NCI-H1694 (cell line): ENCODE measurements around the gene OR2S2.
"Not testable (repeated sequence)": the region's sequence is repeated elsewhere in the genome, so short reads cannot be mapped to it uniquely, and the experiment has no call there.

ENCODE experiments used
- DNase-seq: peaks from one replicate; lab custom pipeline; 2025; lab: John Stamatoyannopoulos, UW

OR2S2 gene

DNA sequence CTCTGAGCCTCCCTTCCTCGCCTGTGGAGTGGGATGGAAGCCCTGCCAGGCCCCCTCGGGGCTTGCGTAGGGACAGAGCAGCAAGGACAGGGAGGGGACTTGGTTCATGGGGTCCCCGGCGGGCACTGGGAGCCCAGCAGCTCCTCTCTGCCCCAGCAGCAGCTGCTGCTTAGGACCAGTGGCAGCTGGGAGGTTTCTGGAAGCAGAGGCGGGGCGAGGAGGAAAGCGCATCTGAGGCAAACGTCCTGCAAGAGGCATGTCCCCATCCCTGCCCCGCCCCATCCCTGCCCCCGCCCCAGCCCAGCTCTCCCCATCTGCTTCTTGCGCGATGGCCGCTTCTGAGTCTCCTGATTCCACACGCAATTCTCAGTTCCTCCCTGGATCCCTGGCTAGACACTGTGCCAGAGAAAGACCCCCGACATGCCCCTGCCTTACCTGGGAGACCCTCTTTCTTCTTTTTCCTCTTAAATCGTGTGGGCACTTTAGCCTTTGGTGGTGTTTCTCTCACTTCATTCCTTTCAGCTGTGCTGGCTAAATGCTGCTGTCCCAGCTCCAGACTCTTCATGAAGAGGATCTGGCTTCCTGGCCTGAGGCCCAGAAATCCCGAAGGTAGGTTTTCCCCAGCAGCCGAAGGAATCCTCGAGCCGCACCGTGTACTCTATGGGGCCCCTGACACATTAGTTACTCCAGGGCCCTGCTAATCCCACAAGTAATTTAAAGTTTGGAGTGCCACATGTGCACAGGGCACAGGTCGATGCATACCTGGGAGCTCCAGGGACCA, 4.4 kb upstream of the OR2S2 start:
- DNase-seq, result no peak

DNA sequence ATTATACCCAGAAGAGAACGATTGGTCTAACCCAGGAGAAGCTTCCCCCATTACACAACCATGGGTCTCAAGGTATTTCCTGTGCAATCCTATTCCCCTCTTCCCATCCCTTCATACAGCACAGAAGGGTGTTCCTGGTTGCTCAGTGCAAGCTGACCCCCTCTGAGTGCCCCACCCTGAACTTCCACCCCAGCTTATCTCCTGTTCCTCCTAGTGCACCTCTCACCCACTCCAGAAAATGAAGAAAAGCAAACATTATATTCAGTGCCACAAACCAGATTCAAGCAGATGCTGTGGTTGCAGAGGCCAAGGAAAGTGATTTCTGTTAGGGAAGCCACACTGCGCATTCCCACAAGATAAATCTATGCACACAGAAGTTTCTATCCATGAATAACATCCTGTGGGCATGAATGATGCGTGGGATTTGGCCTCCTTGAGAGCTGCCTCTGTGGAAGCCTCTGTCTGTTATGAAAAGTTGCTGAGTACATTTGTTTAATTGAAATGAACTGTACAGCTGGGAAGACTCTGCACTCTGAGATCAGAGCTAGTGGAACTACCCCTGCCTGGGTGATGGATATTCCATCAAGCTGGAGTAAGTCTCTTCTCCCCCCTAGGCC, 2.2 kb upstream of the OR2S2 start:
- no peak for DNase-seq

DNA sequence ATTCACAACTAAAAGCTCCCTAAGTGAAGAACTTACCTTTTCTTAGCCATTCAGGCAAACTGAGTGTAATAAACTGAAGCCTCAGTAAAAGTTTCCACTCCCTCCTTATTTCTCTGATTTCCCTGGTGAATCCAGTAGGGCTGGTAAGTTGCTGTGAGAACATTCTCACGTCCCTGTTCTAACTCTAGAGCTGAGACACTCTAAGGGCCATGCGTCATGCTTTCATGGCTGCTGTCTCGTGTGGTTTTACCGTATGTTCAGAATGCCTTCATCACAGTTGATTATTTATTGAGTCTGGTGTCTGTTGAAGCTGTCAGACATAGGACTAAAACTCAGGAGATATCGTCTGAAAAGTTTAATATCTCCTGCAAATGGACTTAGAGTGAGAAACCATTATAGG, 1.3 kb downstream of the OR2S2 start:
- DNase-seq, result no peak

DNA sequence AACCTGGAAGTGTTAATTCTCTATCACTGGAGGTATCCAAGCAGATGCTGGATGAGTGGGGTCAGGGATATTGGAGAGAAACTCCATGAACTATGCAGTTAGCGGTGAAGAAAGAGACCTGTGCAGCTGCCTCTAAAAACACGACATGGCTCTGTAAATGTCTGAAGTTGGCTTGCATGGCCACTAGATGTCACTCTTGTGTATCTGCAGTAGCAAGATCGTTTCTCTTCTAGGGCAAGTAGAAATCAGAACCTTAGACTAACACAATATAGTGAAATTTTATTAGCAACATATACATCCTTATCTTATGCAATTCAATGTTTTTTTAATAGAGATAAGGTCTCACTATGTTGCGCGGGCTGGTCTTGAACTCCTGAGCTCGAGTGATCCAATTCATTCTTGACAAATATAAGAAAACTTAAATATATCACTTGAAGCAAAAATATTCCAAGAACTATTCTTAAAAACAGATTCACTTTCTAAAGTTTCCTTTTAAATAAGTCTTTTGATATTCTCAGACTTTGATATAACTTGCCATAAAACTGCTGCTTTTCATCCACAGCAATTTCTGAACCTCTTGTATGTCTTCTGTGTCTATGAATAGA, 2.9 kb downstream of the OR2S2 start:
- DNase-seq, result peak; percentile 87

DNA sequence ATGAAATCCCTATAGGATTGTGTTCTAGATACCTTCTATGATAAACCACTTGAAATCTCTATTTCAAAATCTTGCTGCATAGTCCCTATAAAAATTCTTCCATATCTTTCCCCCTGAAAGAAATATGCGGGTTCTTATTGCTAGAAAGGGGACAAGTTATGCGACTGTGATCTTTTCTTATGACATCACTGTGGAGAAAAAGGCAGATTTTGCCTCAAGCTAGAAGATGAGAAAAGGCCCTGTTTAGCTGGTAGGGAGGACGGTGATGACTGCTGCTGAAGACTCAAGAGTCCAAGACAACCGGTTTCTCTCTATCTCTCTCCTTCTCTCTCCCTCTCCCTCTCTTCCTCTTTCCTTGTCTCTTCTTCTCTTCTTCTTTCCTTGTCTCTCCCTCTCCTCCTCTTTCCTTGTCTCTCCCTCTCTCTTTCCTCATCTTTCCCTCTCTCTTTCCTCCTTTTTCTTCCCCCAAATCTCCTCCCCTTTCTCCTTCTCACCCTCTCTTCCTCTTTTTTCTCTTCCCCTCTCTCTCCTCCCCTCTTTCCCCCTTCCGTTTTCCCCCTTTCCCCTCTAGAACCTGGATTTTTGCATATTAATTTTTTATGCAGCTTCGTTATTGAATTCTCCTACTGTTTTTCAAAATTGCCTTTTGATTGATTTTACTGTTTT, 5.3 kb downstream of the OR2S2 start:
- DNase-seq, result no peak

DNA sequence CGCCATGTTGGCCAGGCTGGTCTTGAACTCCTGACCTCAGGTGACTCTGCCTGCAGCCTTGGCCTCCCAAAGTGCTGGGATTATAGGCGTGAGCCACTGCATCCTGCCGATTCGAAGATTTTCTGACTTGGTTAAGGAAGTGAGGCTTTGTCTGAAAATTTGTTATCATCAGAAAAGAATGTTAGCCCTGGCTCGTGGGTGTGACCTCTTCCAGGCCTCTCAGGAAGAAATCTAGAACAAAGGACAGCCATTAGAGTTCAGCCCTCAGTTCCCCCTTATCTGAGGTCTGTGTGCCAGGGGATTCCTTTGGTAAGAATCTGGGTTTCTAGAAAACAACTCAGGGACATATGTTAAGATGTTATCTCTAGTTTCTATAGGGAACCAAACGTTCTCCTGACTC, 6.2 kb downstream of the OR2S2 start:
- DNase-seq, result no peak

DNA sequence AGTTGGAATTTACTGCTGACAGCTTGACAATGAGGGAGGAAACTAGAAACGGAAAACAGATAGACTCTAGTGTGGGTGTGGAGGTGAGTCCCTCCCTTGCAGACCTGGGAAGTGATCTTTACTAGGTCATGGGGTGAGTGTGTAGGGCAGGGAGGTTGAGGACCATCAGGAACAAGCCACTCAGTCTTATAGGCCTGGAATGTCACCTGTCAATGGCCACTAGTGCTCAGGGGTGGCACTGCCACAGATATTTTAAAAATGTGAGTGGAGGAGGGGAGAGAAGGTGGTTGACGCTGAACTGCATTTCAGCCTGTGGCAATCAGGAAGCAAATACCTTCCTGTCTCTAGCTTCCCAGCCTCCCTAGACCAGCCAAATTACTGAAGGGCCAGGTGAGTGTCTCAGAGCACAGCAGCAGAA, 9.0 kb downstream of the OR2S2 start:
- DNase-seq, result no peak

DNA sequence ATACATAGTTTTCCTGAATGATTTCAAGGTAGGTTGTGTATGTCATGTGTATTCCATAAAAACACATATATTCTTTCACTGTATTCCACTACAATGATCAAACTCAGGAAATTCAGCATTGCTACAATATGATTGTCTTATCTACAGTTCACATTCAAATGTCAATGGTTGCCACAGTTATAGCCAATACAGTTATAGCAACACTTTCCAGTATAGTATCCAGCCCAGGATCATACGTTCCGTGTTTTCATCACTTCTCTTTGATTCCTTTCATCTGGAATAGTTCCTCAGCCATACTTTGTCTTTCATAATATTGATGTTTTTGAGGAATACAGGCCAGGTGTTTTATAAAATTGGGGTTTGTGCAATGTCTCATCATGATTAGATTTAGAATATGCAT, 9.5 kb downstream of the OR2S2 start:
- DNase-seq, result no peak

DNA sequence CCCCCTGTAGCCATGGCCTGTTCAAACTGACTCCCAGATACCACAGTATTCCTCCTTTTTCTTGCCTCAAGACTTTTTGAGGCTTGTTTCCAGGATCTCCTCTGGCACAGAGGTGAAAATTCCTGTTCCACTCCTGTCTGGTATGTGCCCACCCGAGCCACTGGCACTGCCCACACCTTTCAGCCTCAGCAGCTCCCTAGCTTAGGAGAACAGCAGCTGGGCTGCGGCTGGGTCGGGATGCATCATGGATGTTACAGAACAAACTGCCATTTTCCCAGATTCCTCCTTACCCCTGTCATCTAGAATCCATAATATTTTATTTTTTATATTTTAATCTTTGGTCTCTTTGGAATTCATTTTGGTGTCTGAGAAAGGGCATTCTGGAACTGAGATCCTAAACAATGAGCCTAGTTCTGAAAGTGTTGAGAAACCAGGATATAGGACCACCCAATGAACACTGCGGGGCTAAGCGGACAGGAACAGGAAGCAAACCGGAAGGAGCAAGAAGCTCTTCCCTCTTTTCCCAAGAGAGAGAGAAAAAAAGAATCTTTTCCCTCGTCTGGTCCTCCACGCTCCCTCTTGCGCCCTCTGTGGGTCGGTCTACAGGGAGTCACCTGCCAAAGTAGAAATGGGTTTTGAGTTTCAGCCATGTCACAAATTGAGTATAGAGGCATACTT, 12.5 kb downstream of the OR2S2 start:
- DNase-seq, result peak; percentile 91

DNA sequence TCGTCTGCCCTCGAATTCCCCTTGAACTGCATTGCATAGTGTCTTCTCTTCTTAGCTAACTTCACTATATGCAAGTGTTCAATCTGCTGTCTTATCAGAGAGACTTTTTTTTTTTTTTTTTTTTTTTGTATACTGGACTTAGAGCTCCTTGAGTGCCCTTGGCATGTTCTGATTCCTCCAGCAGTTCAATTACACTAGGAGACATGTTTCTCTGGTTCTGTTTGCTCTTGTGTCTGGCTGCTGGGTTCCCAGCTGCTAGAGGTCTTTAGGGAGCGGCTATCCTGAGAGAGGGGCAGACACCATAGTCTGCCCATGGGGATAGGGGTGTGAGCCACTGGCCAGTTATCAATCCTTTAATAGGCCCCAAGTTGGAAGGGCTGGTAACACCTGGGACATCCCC, 13.1 kb downstream of the OR2S2 start:
- no peak for DNase-seq

DNA sequence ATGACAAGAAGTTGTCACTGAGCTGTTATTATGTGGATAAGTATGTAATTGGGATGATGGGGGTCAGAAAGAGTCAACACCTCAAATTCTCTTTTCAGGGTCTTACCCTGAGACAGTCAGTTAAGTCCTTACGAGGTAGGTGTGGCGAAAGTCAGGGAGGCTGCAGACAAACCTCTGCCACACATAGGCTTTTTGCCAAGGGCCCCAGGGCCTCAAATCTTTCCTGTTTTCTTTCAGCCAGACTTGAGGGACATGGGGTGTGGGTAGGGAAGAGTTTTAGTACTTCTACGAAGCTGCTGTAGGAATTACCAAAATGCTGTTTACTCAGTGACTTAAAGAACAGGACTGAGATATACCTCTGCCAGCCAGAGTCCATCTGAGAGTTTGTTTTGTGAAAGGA, 13.8 kb downstream of the OR2S2 start:
- DNase-seq, result no peak

DNA sequence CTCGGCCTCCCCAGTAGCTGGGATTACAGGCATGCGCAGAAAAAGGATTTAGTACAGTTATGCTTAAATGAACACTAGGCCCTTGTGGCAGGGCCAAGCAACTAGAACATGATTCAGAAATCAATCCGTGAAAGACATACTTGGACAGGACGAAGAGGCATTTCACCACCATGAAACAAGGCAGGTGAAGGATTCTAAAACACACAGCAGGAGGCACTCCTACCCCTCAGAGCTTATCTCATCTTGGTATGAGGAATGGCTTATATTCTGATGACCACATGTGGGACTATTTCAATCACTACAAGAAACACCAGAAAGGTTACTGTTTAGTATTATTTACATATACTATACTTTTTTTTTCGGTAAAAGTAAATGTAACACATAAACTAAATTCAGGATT, 15.7 kb downstream of the OR2S2 start:
- DNase-seq, result no peak

DNA sequence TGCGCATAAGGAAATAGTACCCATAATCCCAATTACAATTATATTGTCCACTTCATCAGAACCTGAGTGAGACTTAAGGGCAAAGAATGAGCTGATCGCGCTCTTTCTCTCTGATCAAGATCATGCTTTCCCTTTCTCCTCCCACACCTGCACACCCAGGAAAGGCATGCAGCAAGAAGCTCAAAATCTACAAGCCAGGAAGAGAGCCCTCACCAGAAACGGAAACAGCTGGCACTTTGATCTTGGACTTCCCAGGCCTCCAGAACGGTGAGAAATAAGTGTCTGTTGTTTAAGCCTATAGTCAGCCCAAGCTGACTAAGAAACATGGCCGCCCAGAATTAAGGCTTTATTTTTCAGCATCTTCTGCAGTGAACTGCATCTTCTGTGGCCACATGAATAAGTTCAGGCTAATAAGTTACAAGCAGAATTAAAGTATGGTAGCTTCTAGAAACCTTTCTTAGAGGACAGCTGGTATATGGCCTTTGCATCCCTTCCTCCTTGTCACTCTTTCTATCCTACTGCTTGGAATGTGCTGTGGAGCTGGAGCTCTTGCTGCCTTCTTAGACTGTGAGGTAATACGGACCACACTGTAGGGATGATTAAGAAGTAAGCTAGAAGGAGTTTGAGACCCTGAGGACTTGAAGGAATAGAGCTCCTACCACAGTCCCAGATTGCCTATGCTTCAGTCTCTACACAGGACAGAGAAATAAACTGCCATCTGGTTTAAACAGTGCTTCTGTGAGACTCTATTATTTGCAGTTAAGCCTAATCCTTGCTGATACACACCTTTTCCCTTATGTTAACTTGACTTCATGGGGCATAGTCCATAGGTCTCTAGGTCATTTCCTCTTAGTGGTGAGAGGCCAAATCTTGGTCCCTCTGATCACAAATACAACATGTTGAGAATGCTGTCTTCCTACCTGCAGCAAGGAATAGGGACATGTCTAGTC, 17.2 kb downstream of the OR2S2 start:
- no peak for DNase-seq

DNA sequence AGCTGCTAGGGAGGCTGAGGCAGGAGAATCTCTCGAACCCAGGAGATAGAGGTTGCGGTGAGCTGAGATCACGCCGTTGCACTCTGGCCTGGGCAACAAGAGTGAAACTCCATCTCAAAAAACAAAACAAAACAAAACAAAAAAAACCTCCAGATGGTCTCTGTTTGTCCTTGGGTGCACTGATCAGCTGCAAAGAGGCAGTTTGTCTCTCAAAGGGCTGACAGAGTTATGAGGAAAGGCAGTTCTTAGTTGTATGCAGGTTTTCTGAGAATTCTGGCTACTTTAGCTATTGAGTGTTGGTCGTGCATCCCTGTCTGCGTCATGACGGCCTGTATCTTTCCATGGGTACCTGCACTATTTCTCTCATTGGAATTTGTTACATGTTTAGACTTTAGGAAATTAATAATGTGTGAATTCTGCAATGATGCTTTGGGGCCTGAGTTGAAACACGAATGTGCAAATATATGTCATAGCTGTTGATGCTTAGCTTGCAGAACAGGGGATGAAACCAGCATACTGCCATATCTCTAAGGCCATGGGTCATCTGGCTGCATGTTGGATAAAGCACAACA, 18.2 kb downstream of the OR2S2 start:
- DNase-seq, result no peak

DNA sequence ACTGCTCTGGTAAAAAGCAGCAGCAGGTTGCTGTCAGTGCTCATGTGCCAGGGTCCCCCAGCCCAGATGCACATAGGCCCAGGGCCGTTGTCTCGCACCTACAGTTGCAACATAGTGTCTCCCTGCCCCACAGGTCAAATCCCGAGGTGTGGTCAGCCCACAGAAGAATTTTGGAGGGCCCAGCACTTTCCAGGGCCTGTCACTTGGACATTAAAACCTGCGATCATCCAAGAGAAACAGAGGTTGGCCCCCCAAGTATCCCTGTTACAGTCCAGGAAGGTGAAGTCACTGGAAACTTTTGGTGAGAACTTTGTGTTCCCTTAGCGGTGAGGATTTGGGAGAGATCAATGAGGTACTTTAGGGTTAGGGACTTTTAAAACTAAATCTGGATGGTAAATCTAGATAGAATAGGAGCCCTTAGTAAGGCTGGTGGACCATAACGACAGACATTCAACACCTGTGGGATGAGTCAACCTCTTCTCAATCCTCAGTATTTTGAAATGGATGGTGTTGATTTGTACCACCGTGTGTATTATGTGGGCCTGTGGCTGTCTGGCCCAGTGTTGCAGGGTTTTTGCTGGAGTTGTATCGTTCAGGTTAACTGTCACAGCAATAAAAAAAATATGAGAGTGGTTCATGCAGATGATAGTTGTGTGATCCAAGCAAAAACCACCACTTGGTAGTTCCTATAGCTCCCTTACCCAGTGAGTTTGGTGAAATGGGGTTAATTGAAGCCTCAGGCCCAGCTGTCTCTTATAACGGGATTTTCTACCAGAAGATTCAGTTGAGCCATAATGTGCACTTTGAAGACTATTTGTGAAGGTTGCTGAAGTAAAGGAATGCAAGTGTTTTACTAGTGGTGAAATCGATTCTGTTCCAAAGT, 19.2 kb downstream of the OR2S2 start:
- no peak for DNase-seq

DNA sequence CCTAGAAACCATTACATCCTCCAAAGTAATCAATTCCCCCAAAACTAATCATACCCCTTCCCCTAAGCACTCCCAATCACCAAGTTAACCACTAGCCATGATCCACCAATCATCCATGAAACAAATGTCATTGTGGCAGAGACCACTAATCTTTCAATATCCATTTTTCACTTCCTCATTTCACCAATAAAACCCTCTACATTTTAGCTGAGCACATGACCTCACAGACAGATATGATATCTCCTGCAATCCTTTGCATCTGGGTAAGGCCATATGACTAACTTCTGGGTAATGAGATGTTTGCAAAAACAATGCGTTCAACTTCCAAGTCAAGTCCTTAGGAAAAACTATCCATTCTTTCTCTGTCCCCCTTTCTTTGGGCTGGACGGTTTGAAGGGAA, 20.7 kb downstream of the OR2S2 start:
- DNase-seq, result no peak

DNA sequence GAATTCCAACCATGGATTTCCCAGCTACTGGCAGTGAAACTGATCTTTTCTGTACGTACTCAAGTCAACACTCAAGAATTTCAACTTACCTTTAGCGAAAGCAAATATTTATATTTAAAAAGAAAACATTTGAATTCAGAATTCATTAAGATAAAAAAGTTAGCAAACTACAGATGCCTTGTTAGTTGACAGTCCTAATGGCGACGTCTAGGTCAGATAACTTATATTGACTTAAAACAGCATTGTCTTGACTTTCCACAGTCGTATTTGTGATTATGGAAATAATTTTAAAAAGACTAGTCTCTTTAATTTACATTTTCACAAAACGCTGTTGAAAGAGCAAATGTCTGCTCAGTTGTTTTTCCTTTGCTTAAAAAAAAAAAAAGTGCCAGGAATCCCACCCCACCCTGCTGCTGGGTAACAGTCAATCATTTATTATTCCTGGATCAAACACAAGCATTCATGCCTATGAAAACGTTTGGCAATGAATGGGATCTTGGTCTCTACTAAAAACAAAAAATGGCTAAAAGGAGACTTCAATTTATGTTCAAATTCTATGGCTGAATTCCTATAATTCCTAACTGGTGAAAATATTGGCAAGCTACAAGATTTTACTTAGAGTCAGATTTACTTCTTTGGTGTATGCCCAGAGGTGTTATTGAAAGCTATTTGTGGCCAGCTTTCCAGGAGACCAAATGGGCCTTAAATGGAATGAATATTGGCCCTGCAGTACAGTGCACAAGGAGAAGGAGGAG, 22.0 kb downstream of the OR2S2 start:
- no peak for DNase-seq

DNA sequence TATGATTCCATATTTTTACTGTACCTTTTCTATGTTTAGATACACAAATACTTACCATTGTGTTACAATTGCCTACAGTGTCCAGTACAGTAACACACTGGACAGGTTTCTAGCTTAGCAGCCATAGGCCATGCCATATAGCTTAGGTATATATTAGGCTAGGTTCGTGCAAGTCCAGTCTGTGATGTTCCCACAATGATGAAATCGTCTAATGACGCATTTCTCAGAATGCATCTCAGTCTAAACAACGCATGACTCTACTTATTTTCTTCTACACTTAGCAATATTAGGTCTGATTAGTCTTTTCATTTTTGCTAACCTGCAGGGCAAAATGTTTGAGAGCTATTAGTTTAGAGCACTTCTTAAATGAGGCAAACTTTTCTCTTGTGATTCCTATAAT, 22.7 kb downstream of the OR2S2 start:
- no peak for DNase-seq

DNA sequence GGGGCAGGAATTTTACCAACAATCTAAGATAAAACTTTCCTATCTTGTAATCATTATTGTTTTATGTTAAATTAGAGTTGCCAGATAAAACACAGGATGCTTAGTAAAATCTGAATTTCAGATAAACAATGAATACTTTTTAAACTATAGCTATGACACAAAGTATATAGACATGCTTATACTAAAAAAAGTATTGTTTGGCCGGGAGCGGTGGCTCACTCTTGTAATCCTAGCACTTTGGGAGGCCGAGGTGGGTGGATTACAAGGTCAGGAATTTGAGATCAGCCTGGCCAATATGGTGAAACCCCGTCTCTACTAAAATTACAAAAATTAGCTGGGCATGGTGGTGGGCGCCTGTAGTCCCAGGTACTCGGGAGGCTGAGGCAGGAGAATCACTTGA, 23.9 kb downstream of the OR2S2 start:
- DNase-seq, result not testable (repeated sequence)
